ENCODE results near the gene TMIGD3.

The TMIGD3 gene

GRCh38 chr1:111474521-111474920 lies 28.9 kb downstream of the TMIGD3 start:
- DNase-seq (ENCODE audit: low spot score): no peak

- no peak for DNase-seq (ENCODE audit: low spot score)
Measured at GRCh38 chr1:111474106-111474505, 29.3 kb downstream of the TMIGD3 start.

GRCh38 chr1:111471538-111471937 lies 31.9 kb downstream of the TMIGD3 start:
- DNase-seq (ENCODE audit: low spot score): no peak

- peak; percentile 70 for DNase-seq (ENCODE audit: low spot score)
Measured at GRCh38 chr1:111471012-111471411, 32.4 kb downstream of the TMIGD3 start.

GRCh38 chr1:111470596-111470995 lies 32.8 kb downstream of the TMIGD3 start:
- no peak for DNase-seq (ENCODE audit: low spot score)

GRCh38 chr1:111469539-111469938 lies 33.9 kb downstream of the TMIGD3 start:
- DNase-seq (ENCODE audit: low spot score): no peak

- DNase-seq (ENCODE audit: low spot score): no peak
Measured at GRCh38 chr1:111468717-111469100, 34.7 kb downstream of the TMIGD3 start.

- DNase-seq (ENCODE audit: low spot score): no peak
Measured at GRCh38 chr1:111467865-111468716, 35.3 kb downstream of the TMIGD3 start.

GRCh38 chr1:111466480-111466879 lies 37.0 kb downstream of the TMIGD3 start:
- DNase-seq (ENCODE audit: low spot score): no peak

GRCh38 chr1:111465754-111466153 lies 37.7 kb downstream of the TMIGD3 start:
- DNase-seq (ENCODE audit: low spot score): no peak

GRCh38 chr1:111463029-111463683 lies 40.3 kb downstream of the TMIGD3 start:
- DNase-seq (ENCODE audit: low spot score): no peak

GRCh38 chr1:111462370-111463028 lies 40.9 kb downstream of the TMIGD3 start:
- no peak for DNase-seq (ENCODE audit: low spot score)

GRCh38 chr1:111461765-111462164 lies 41.7 kb downstream of the TMIGD3 start:
- no peak for DNase-seq (ENCODE audit: low spot score)

GRCh38 chr1:111455642-111456031 lies 47.8 kb downstream of the TMIGD3 start:
- no peak for DNase-seq (ENCODE audit: low spot score)

GRCh38 chr1:111454859-111455641 lies 48.4 kb downstream of the TMIGD3 start:
- no peak for DNase-seq (ENCODE audit: low spot score)

GRCh38 chr1:111453706-111454105 lies 49.7 kb downstream of the TMIGD3 start:
- DNase-seq (ENCODE audit: low spot score): no peak

- no peak for DNase-seq (ENCODE audit: low spot score)
Measured at GRCh38 chr1:111452581-111452980, 50.9 kb downstream of the TMIGD3 start.

- DNase-seq (ENCODE audit: low spot score): no peak
Measured at GRCh38 chr1:111450185-111450584, 53.2 kb downstream of the TMIGD3 start.

- no peak for DNase-seq (ENCODE audit: low spot score)
Measured at GRCh38 chr1:111449703-111450017, 53.8 kb downstream of the TMIGD3 start.

GRCh38 chr1:111448918-111449702 lies 54.3 kb downstream of the TMIGD3 start, which contains the start of the genes ATP5PB and WDR77:
Gene ATP5PB (plus strand): TSS chr1:111449464. CDS start chr1:111449542, 78 bp downstream.
Gene WDR77 (minus strand): TSS chr1:111449256. CDS start chr1:111449169, 87 bp downstream.
- DNase-seq (ENCODE audit: low spot score): peak; percentile 97

GRCh38 chr1:111448482-111448917 lies 54.9 kb downstream of the TMIGD3 start:
- no peak for DNase-seq (ENCODE audit: low spot score)

All from globus pallidus (tissue), 1 donor.